Measurements from ENCODE around the gene ETV3L. TPM values are rescaled to one million over a fixed set of nuclear protein-coding genes. Genes with fewer than 3 reads are reported as not detected.

Gene ETV3L
- total RNA-seq, 2 experiments from 2014 or later, result not detected

GRCh38 chr1:157110003-157110402, 10.4 kb upstream of the ETV3L start:
- intact Hi-C loops (cut with micrococcal nuclease), result no loop called here
- peaks cover 21% of the 10 kb centered on the region for H3K27me3 Mint-ChIP-seq
- ATAC-seq, result no peak
- CTCF ChIA-PET, result interaction anchor here (0.9 to 2.8 kb wide), 4 partner anchors 20 to 87 kb away, joined by 3 to 20 read pairs (median 7); no protein-coding TSS in a partner anchor
- POLR2A ChIA-PET, result interaction anchor here (1.0 to 1.7 kb wide), 3 partner anchors 16 to 29 kb away, joined by 3 to 4 read pairs (median 4); no protein-coding TSS in a partner anchor
- no peak for DNase-seq
- H3K4me1 Mint-ChIP-seq (ENCODE audit: low read depth), result peaks cover 9% of the 10 kb centered on the region
- no peaks in the 10 kb centered on the region for H3K36me3 Mint-ChIP-seq (ENCODE audit: low read depth)
- H3K9me3 Mint-ChIP-seq, result no peaks in the 10 kb centered on the region
- H3K4me3 Mint-ChIP-seq, result no peak overlapping the region
- no peak overlapping the region for H3K27ac Mint-ChIP-seq
- TF ChIP-seq CTCF (IDR thresholded peaks at IDR 0.05), result no peak

GRCh38 chr1:157108448-157108847, 8.8 kb upstream of the ETV3L start:
- DNase-seq (no peak), ATAC-seq (no peak)
- Mint-ChIP-seq H3K4me3 (no peak overlapping the region), H3K4me1 (ENCODE audit: low read depth) (peaks cover 9% of the 10 kb centered on the region), H3K27me3 (peaks cover 21% of the 10 kb centered on the region), H3K9me3 (no peaks in the 10 kb centered on the region), H3K36me3 (ENCODE audit: low read depth) (no peaks in the 10 kb centered on the region), H3K27ac (no peak overlapping the region)
- POLR2A ChIA-PET, result no interaction called here
- CTCF ChIA-PET, result interaction anchor here (1.0 to 2.8 kb wide), 2 partner anchors 38 to 48 kb away, joined by 3 to 10 read pairs; no protein-coding TSS in a partner anchor
- intact Hi-C loops (cut with micrococcal nuclease), result no loop called here
- no peak for TF ChIP-seq CTCF (IDR thresholded peaks at IDR 0.05)

GRCh38 chr1:157107702-157108101, 8.1 kb upstream of the ETV3L start:
- no peak for TF ChIP-seq CTCF (IDR thresholded peaks at IDR 0.05)
- Mint-ChIP-seq H3K9me3 (no peaks in the 10 kb centered on the region), H3K27ac (no peak overlapping the region), H3K4me3 (no peak overlapping the region), H3K27me3 (peaks cover 21% of the 10 kb centered on the region), H3K36me3 (ENCODE audit: low read depth) (no peaks in the 10 kb centered on the region), H3K4me1 (ENCODE audit: low read depth) (peaks cover 9% of the 10 kb centered on the region)
- DNase-seq, result no peak
- ChIA-PET POLR2A (no interaction called here), CTCF (interaction anchor here (2.5 to 3.4 kb wide), 2 partner anchors 17 to 49 kb away, joined by 8 to 15 read pairs; no protein-coding TSS in a partner anchor)
- ATAC-seq, result no peak
- intact Hi-C loops (cut with micrococcal nuclease), result no loop called here

GRCh38 chr1:157106813-157107189, 7.2 kb upstream of the ETV3L start:
- CTCF ChIA-PET, result interaction anchor here (1.0 to 3.4 kb wide), 4 partner anchors 16 to 65 kb away, joined by 4 to 15 read pairs (median 6); no protein-coding TSS in a partner anchor
- no peak for ATAC-seq

More at GRCh38 chr1:157106813-157107189, 7.2 kb upstream of the ETV3L start:
- Mint-ChIP-seq H3K36me3 (ENCODE audit: low read depth) (no peaks in the 10 kb centered on the region), H3K4me3 (no peak overlapping the region), H3K9me3 (no peaks in the 10 kb centered on the region), H3K27me3 (peaks cover 19% of the 10 kb centered on the region), H3K4me1 (ENCODE audit: low read depth) (peaks cover 9% of the 10 kb centered on the region), H3K27ac (no peak overlapping the region)
- TF ChIP-seq CTCF (IDR thresholded peaks at IDR 0.05), result no peak
- intact Hi-C loops (cut with micrococcal nuclease), result no loop called here
- no peak for DNase-seq
- POLR2A ChIA-PET, result no interaction called here

All from activated CD8-positive, alpha-beta T cell treated with anti-CD3 and anti-CD28 coated beads for 36 hours (primary cell).